ENCODE measurements around the gene MOV10. TPM values are rescaled to one million over a fixed set of nuclear protein-coding genes. Genes with fewer than 3 reads are reported as not detected.

Gene MOV10
- total and polyA plus RNA-seq, 2 donors (not counting 1 experiment from before 2014, with no cell fraction given): 31.0 to 46.2 TPM

- Mint-ChIP-seq H3K27me3 (no peaks in the 10 kb centered on the region), H3K4me1 (peaks cover 6% of the 10 kb centered on the region), H3K27ac (no peak overlapping the region), H3K4me3 (no peak overlapping the region), H3K9me3 (ENCODE audit: insufficient read depth) (no peaks in the 10 kb centered on the region)
- ChIA-PET CTCF (interaction anchor here (1.2 kb wide), 1 partner anchor 299 kb away, joined by 4 read pairs; no protein-coding TSS in a partner anchor), POLR2A (no interaction called here)
- no peak for ATAC-seq (ENCODE audit: low read depth)
- no peaks in the 10 kb centered on the region for H3K27me3 ChIP-seq (replicated peaks in 1 of 4; ENCODE audit: control extremely low read depth in 1 of 4, control insufficient read depth in 3 of 4, insufficient read depth in 4 of 4, low read length in 3 of 4)
- DNase-seq: no peak
- H4K20me1 ChIP-seq (ENCODE audit: control insufficient read depth, insufficient read depth, low read length, poor library complexity, severe bottlenecking): no peaks in the 10 kb centered on the region
- no peaks in the 10 kb centered on the region for H3K79me2 ChIP-seq (ENCODE audit: control insufficient read depth, insufficient read depth, low read length)
- H3K36me3 ChIP-seq (replicated peaks in 1 of 2; ENCODE audit: control extremely low read depth in 1 of 2, control insufficient read depth in 1 of 2, extremely low read depth in 1 of 2, insufficient read depth in 2 of 2, low read length in 1 of 2): peaks cover 0 to 16% of the 10 kb centered on the region in 2 experiments
- no peak overlapping the region for H3K9ac ChIP-seq (ENCODE audit: low read length)
- no peak overlapping the region for H2AFZ ChIP-seq (ENCODE audit: insufficient read depth, low read depth, low read length, poor library complexity, severe bottlenecking)
- no peak overlapping the region for H3K27ac ChIP-seq (ENCODE audit: low read length in 2 of 2)
- H3K4me3 ChIP-seq (ENCODE audit: control extremely low read depth in 1 of 5, extremely low read depth in 1 of 5, insufficient read depth in 1 of 5, low read depth in 2 of 5, low read length in 4 of 5): no peak overlapping the region
- intact Hi-C loops (cut with micrococcal nuclease): no loop called here
- TF ChIP-seq, protein P1, sequence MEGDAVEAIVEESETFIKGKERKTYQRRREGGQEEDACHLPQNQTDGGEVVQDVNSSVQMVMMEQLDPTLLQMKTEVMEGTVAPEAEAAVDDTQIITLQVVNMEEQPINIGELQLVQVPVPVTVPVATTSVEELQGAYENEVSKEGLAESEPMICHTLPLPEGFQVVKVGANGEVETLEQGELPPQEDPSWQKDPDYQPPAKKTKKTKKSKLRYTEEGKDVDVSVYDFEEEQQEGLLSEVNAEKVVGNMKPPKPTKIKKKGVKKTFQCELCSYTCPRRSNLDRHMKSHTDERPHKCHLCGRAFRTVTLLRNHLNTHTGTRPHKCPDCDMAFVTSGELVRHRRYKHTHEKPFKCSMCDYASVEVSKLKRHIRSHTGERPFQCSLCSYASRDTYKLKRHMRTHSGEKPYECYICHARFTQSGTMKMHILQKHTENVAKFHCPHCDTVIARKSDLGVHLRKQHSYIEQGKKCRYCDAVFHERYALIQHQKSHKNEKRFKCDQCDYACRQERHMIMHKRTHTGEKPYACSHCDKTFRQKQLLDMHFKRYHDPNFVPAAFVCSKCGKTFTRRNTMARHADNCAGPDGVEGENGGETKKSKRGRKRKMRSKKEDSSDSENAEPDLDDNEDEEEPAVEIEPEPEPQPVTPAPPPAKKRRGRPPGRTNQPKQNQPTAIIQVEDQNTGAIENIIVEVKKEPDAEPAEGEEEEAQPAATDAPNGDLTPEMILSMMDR (IDR thresholded peaks at IDR 0.05): no peak
- no peak for TF ChIP-seq EZH2 (IDR thresholded peaks at IDR 0.05; ENCODE audit: borderline replicate concordance, insufficient read depth, low read depth, low read length, poor library complexity, severe bottlenecking)
- H3K4me1 ChIP-seq (ENCODE audit: control insufficient read depth in 2 of 2, insufficient read depth in 2 of 2, low read length in 2 of 2): no peaks in the 10 kb centered on the region
- no peak overlapping the region for H3K4me2 ChIP-seq (replicated peaks; ENCODE audit: low read depth, low read length, poor library complexity, severe bottlenecking)
- H3K9me3 ChIP-seq (ENCODE audit: control extremely low read depth in 1 of 3, control insufficient read depth in 2 of 3, insufficient read depth in 1 of 3, low read length in 2 of 3): no peaks in the 10 kb centered on the region
- WGBS (ENCODE audit: insufficient coverage): 100% methylated on average over 3 of the region's 11 CpGs
Observed at GRCh38 chr1:112689842-112690237, 15.4 kb downstream of the MOV10 start.

DNA sequence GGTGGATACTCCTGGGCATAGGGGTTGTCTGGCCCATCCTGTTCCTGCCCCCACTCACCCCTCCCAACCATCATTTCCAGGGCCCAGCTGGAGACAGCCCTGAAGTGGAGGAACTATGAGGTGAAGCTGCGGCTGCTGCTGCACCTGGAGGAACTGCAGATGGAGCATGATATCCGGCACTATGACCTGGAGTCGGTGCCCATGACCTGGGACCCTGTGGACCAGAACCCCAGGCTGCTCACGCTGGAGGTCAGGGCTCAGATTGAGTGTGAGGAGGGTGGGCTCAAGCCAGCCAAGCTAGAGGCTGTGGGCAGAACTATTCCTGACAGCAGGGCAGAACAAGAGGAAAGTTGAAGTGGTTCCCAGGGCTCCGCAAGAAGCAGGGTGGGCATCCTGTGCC, 18.2 kb downstream of the MOV10 start:
- intact Hi-C loops (cut with micrococcal nuclease): no loop called here
- Histone ChIP-seq H3K4me1 (ENCODE audit: control insufficient read depth in 2 of 2, insufficient read depth in 2 of 2, low read length in 2 of 2) (no peaks in the 10 kb centered on the region), H3K9ac (ENCODE audit: low read length) (no peak overlapping the region), H3K36me3 (replicated peaks in 1 of 2; ENCODE audit: control extremely low read depth in 1 of 2, control insufficient read depth in 1 of 2, extremely low read depth in 1 of 2, insufficient read depth in 2 of 2, low read length in 1 of 2) (peaks cover 0 to 25% of the 10 kb centered on the region in 2 experiments), H2AFZ (ENCODE audit: insufficient read depth, low read depth, low read length, poor library complexity, severe bottlenecking) (no peak overlapping the region), H3K4me3 (ENCODE audit: control extremely low read depth in 1 of 5, extremely low read depth in 1 of 5, insufficient read depth in 1 of 5, low read depth in 2 of 5, low read length in 4 of 5) (no peak overlapping the region), H3K27ac (ENCODE audit: low read length in 2 of 2) (no peak overlapping the region), H3K27me3 (replicated peaks in 1 of 4; ENCODE audit: control extremely low read depth in 1 of 4, control insufficient read depth in 3 of 4, insufficient read depth in 4 of 4, low read length in 3 of 4) (no peaks in the 10 kb centered on the region), H3K9me3 (ENCODE audit: control extremely low read depth in 1 of 3, control insufficient read depth in 2 of 3, insufficient read depth in 1 of 3, low read length in 2 of 3) (no peaks in the 10 kb centered on the region), H3K79me2 (ENCODE audit: control insufficient read depth, insufficient read depth, low read length) (no peaks in the 10 kb centered on the region), H3K4me2 (replicated peaks; ENCODE audit: low read depth, low read length, poor library complexity, severe bottlenecking) (no peak overlapping the region), H4K20me1 (ENCODE audit: control insufficient read depth, insufficient read depth, low read length, poor library complexity, severe bottlenecking) (no peaks in the 10 kb centered on the region)
- no peak for DNase-seq
- Mint-ChIP-seq H3K4me3 (no peak overlapping the region), H3K27ac (no peak overlapping the region), H3K27me3 (no peaks in the 10 kb centered on the region), H3K4me1 (no peaks in the 10 kb centered on the region), H3K9me3 (ENCODE audit: insufficient read depth) (no peaks in the 10 kb centered on the region)
- WGBS (ENCODE audit: insufficient coverage): 96% methylated on average over 5 of the region's 5 CpGs
- no peak for ATAC-seq (ENCODE audit: low read depth)
- no peak for TF ChIP-seq EZH2 (IDR thresholded peaks at IDR 0.05; ENCODE audit: borderline replicate concordance, insufficient read depth, low read depth, low read length, poor library complexity, severe bottlenecking)
- TF ChIP-seq, protein P1 (IDR thresholded peaks at IDR 0.05): no peak
- ChIA-PET POLR2A (no interaction called here), CTCF (no interaction called here)
